Measurements from ENCODE around the gene FDXACB1.

The FDXACB1 gene

DNA sequence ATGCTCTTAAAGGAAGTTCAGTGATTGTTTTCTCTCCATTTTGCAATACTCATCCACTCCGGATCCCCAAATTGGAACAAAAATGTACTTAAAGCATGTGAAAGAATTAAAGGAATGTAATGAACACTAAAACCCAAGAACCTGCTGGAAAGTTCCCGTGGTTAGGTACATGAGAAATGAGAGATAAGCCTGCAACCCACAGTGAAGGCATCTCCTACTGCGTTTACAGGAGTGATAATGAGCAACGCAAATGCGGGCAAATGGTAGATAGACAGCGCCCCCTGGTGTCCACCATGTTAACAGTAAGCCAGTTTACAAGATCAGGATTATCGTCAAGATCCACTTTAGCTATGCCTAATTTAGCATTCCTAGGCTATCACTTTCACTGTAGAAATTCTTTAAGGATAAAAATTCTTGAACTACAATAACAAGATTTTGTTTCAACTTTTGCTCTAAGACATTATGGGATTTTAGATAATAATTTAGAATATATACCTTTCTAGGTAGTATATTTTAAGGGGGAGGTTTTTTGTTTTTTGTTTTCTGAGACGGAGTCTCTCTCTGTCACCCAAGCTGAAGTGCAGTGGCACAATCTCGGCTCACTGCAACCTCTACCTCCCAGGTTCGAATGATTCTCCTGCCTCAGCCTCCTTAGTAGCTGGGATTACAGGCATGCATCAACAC is 37.5 kb downstream of the FDXACB1 start:
- peak; percentile 82 for DNase-seq

GRCh38 chr11:111840143-111840542 is 38.8 kb downstream of the FDXACB1 start:
- no peak for DNase-seq

DNA sequence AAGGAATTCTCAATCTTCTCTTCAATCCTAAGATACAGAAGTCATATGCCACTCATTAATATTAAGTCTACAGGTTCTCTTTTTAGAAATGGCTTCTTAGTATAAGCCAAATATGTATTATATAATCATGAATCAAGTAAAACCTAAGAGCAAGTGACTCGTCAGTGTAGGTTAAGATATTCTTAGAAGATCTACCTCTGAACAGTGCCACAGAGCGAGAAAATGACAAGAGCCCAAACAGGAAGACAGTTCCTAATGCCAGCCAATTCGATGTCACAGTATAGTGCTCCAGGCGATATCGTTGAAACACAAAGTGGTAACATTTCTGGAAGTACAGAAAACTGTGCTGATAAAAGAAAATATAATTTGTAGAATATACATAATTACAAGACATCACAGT is 40.9 kb downstream of the FDXACB1 start:
- DNase-seq = no peak

DNA sequence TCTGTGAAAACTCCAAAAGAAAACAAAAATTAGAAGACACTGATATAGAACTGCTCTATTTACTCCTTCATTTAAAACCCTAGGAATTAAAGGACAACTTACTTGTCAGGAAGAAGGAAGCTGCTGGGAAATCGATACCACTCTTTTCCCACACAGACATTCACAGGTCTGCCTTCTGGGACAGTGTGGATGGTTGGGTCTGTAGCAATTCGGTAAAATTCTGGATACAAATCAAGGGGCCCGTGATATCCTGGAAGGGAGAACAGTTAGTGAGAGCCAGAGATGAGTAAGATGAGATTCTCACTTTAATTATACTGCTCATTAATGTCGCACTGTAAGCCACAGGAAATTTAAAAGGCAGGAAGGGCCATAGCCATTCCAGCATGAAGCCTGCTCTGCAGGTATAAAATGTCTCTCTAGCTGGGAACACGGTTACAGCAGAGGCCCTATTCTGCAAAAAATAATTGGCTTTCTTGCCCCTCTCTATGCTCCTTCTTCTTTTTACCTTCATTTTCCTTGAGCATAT is 41.5 kb downstream of the FDXACB1 start:
- no peak for DNase-seq

- no peak for DNase-seq
These were observed 42.2 kb downstream of the FDXACB1 start for GRCh38 chr11:111836721-111837120.

GRCh38 chr11:111836162-111836561 is 42.8 kb downstream of the FDXACB1 start:
- DNase-seq = no peak

DNA sequence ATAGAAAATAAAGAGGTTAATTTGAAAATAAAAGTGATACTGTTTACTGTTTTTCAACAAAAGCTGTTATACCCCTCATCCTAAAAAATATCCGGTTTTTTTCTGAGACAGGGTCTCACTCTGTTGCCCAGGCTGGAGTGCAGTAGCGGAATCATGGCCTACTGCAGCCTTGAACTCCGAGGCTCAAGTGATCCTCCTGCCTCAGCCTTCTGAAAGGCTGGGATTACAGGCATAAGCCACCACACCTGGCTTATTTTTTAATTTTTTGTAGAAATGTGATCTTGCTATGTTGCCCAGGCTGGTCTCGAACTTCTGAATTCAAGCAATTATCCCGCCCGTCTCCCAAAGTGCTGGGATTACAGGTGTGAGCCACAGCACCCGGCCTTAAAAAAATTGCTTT is 43.3 kb downstream of the FDXACB1 start:
- DNase-seq = no peak

DNA sequence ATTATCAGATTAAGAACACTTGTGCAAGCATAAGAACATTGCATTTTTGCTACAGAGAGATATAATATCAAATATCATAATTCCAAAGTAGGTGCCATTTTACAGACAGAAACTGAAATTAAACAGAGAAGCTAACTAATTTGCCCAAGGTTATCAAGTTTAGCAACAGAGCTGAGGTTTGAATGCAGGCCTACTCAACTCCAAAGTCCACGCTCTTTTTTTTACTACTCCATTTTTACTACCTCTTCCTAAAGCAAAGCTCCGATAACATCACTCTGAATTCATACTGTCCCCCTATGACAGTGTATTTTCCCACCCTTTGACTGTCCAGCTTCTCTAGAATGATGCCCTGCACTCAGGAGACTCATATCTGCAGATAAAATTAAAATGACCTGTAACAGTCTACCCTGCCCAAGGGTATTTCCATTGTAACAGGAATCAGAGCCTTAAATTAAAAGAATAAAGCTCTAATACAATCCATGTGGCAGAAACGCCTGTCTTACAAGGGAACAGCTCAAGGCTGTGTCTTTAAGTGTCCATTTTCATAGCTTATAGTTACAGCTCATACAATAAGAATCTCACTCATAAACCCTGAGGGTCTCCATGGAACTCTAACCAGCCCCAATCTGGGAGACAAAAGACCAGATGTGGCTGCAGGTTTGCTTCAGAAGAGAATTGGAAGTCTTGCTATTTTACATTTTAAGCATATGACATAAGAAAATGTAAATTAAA is 44.4 kb downstream of the FDXACB1 start:
- no peak for DNase-seq

DNA sequence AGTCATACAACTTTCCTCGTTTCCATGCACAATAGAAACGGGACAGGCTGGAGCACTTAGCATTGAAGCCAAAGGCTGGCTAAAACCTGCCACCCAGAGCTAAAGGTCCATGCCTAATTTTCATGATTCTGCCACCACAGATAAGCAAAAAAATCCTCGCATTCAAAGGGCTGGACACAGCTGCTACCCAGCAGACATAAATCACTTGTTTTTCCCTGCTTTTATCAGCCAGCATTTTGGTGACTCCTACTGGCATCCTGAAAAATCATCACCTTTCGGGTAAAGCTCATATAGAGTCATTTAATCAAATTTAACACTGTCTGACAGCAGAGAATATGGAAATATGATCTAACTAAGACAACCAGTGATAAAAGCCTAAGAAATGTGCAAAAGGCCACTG is 45.4 kb downstream of the FDXACB1 start:
- DNase-seq = no peak

DNA sequence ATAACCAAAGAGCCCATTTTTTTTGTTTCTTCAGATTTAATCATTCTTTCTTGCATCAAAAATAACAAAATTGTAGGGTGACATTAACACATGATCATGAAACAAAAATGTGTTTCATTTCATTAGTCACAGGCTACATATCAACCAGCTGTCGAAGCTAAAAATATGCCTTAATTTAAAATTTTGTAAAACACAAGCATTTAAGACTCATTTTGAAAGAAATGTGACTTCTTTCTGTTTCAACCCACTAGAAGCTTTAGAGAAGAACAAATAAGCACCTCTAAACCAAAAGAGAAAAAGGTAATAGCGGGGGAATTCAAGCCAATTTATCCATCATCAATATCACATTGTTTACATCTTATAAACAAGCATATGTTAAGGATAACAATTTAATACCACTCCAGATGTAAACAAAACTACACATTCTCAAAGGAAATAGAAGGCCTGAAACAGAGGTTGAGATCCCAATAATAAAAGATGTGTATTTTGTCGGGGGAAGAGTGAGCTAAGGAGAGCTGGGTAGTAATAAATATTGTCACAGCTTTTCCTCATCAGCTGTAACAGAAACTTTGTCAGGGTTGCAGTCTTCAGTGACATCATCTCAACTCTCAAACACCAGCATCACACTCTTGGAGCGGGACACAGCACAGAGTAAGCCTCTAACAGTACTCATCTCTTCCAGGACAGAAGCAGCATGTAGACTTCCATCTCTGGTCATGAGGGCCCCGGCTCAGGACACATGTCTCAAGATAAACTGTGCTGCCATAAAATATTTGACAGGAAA is 49.6 kb downstream of the FDXACB1 start:
- DNase-seq = no peak

DNA sequence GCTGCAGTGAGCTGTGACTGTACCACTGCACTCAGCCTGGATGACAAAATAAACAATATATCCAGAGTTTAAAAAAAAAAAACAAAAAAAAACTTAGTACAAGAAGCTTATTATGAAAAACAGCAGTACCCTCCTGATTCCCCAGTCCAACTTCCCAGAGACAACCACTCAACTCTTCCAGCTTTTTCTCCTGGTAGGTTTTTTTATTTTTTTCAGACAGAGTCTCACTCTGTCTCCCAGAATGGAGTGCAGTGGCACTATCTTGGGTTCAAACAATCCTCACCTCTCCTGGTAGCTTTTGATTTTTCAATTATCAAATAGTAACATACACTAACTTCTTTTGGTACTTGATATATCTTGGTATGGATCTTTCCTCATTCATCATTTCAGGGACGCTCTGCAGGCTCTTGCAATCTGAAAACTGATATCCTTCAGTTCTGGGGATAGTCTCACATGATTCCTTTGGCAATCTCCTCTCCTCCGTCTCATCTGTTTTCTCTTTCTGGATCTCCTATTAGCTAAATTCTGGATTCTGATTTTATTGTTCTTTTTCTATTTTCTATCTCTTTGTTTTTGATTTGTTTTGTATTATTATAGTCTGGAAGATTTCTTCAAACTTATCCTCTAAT is 52.5 kb downstream of the FDXACB1 start:
- DNase-seq = no peak
